Measurements from ENCODE around the gene SCAF11.

- no peak for TF ChIP-seq CTCF (IDR thresholded peaks at IDR 0.05)
- no peak for TF ChIP-seq POLR2A (IDR thresholded peaks at IDR 0.05)
These were observed 15.5 kb downstream of the SCAF11 start for GRCh38 chr12:45974883-45975282.

Measured in heart left ventricle (tissue), 13 donors.